GM10248 (cell line): ENCODE measurements around the gene KIRREL3.

Experiments
- CTCF ChIA-PET: fragments of 300-600 bp; sonication (Branson Sonifier 250); formaldehyde crosslinking; extraction: SDS; loops from one replicate; lab custom pipeline; 2021; ENCODE audit warnings: antibody characterized with exemption; lab: Yijun Ruan, JAX
- POLR2A ChIA-PET: fragments of 350-650 bp; sonication (Branson Sonifier 250); formaldehyde crosslinking; extraction: SDS; loops from one replicate; lab custom pipeline; 2020; ENCODE audit warnings: antibody characterized with exemption; lab: Yijun Ruan, JAX
- DNase-seq: peaks from one replicate; pipeline ENCODE4 v3.0.0; 2012; ENCODE audit errors: extremely low spot score
- CTCF ChIP-seq: IDR thresholded peaks from 2 replicates; pipeline ENCODE4 v1.5.1; 2012; ENCODE audit warnings: mild to moderate bottlenecking, low read depth; ENCODE audit errors: extremely low read depth, missing control alignments, control extremely low read depth

Gene KIRREL3

GRCh38 chr11:126919147-126919823 is 81.3 kb downstream of the KIRREL3 start:
- no peak for TF ChIP-seq CTCF
- POLR2A ChIA-PET = no interaction called here
- CTCF ChIA-PET = no interaction called here
- DNase-seq = no peak

- ChIA-PET CTCF (no interaction called here), POLR2A (no interaction called here)
- TF ChIP-seq CTCF = no peak
- DNase-seq = no peak
Measured at GRCh38 chr11:126918556-126918955, 82.0 kb downstream of the KIRREL3 start.

GRCh38 chr11:126917531-126918204 is 82.9 kb downstream of the KIRREL3 start:
- POLR2A ChIA-PET = no interaction called here
- CTCF ChIA-PET = no interaction called here
- TF ChIP-seq CTCF = no peak
- DNase-seq = no peak

GRCh38 chr11:126915430-126915829 is 85.1 kb downstream of the KIRREL3 start:
- DNase-seq = no peak
- ChIA-PET POLR2A (no interaction called here), CTCF (no interaction called here)
- TF ChIP-seq CTCF = no peak

- CTCF ChIA-PET = no interaction called here
- no peak for DNase-seq
- POLR2A ChIA-PET = no interaction called here
- no peak for TF ChIP-seq CTCF
Measured at GRCh38 chr11:126914941-126915340, 85.6 kb downstream of the KIRREL3 start.

GRCh38 chr11:126914166-126914565 is 86.4 kb downstream of the KIRREL3 start:
- TF ChIP-seq CTCF = no peak
- POLR2A ChIA-PET = no interaction called here
- no peak for DNase-seq
- CTCF ChIA-PET = no interaction called here
